Measurements from ENCODE around the gene TIAL1.
"Not testable (repeated sequence)": the region's sequence is repeated elsewhere in the genome, so short reads cannot be mapped to it uniquely, and the experiment has no call there.

TIAL1 gene

DNA sequence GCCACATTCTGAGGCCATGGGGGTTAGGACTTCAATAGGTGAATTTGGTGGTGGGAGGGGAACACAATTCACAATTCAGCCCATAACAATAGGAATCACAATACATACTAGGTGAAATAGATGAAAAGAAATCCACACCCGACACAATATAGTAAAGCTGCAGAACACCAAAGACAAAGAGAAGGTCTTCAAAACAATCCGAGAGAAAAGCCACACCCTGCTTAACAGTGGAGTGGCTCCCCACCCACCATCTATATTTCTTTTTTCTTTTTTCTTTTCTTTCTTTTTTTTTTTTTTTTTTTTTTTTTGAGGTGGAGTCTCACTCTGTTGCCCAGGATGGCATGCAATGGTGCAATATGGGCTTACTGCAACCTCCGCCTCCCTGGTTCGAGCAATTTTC is 14.7 kb upstream of the TIAL1 start:
- no peak for DNase-seq

DNA sequence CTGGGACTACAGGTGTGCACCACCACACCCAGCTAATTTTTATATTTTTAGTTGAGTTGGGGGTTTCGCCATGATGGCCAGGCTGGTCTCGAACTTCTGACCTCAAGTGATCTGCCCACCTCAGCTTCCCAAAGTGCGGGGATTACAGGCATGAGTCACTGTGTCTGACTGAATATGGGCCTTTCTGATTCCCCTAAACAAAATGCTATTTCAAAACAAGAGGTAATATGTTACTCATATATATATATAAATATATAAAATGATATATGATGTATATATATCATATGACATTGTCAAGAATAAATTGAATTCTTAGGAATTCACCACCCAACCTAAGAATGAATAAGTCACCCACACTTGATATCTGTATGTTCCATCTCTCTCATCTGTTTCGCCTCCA is 12.8 kb upstream of the TIAL1 start:
- no peak for DNase-seq

DNA sequence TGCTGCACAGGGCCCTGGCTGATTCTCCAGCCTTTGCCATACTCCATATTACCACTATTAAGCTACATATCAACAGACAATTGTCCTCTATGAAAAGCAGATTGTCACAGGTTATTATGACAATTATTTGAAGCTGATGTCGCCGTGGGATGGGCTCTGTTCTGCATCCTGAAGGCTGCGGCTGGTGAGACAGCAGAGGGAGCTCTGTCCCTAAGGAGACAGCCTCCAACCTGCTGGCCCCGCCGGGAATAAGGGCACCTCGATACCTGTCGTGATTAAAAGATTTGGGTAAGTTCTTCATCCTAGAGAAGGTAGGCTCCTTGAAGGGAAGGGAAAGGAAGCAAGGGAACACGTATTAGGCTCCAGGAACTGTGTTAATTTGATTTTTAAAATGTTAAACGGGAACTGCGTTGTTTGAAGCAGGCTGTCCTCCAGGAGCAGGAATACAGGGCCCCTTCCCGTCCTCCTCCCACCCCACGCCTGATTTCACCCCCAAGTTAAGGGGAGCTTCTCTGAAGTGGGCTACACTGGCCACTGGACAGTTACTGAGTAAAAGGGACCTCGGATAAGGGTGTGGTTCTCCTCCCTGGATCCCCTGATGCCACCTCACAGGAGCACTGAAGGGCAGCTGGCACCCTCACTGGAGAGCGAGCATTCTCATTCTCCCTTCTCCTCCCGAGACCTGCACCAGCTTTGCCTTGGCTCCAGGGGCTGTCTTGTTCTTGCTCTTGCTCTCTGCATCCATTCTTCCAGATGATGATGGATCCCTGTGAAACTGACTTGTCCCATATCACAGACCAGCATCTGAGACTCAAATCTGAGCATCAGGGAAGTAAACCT is 11.8 kb upstream of the TIAL1 start:
- no peak for DNase-seq

DNA sequence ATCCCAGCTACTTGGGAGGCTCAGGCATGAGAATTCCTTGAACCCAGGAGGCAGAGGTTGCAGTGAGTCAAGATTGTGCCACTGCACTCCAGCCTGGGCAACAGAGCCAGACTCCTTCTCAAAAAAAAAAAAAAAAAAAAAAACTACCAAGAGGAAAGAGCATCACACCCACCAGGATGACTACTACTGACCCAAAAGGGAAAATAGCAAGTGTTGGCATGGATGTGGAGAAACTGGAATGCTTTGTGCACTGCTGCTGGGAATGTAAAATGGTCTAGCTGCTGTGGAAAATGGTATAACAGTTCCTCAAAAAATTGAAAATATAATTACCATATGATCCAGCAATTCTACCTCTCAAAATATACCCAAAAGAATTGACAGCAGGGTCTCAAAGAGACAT is 7.7 kb upstream of the TIAL1 start:
- no peak for DNase-seq

DNA sequence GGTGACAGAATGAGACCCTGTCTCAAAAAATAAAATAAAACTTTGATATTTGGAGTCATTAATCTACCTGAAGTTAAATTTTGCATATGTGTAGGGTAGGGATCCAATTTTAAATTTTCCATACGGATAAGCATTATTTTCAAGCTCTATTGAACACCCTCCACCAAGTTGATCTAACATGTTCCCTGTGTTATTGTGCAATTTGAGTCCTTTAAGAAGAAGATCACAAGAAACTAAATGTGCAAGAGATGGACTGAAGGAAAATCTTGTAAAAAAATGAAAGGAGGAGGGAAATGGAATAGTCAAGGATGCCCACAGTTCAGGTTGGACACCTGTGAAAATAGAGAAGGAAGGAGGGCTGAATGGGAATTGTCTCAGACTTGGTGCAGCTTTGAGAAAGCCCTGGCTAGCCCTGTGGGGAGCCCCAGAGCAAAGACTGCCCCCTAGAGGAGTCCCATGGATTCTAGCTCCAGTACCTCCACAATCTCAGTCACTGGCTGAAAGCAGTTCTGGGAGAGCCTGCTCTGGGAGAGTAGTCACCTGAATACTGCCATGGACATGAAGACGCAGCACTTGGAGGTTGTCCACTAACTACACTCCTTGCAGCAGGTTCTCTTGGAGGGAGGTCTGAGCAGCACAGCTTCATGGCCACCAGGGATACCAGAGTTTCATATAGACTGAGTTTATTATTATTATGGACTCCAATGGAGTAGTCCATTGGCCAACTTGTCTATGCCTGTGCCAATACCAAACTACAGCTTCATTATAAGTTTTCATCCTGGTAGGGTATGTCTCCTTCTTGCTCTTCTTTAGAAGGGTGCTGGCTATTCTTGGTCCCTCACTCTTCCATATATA is 5.7 kb upstream of the TIAL1 start:
- no peak for DNase-seq

DNA sequence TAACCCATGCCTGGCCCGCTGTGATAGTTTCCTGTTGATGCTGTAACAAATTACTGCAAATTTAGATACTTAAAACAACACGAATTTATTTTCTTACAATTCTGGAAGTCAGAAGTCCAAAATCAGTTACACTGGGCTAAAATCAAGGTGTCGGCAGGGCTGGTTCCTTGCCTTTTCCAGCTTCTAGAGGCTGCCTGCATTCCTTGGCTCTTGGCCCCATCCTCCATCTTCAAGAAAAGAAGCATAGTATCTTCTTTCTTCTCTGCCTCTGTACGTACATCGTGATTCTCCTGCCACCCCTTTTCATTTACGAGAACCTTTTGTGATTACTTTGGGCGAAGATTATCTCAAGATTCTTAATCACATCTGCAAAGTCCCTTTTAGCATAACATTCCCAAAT is 1.6 kb upstream of the TIAL1 start:
- no peak for DNase-seq

DNA sequence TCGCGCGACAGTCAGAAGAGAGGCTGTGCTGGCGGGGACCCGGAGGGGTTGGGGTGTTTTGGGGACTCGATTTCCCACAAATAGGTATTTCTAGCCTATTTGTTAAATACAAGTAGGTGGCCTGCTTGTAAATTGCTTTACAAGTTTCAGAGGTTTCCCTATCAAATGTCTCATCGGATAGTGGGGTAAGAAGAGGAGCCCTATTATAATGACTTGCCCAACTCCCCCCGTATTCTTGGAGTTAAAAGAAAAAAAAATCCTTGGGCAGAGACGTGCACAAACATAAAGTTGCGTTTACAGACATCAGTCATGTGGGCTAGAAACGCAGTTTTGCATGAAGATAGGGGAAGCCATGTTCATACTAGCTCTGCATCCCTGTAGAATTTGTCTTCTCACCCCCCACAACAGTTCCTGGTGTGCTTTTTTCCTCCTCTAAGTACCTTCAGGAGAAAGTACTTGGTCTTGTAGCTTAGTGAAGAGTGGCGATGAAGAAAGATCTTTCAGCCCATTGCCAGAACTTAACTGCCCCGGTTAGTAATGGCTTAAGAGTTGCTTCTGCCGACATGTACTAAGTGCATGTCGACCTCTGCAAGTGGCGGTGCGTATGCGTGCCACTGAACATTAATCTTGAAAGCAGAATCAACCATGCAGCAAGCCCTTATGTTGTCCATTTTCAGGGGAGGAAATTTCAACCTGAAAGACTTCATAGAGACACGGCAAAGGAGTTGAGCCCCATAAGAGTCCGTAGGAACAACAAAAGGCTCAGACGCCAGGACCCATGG is 832 bp upstream of the TIAL1 start:
- DNase-seq: no peak

DNA sequence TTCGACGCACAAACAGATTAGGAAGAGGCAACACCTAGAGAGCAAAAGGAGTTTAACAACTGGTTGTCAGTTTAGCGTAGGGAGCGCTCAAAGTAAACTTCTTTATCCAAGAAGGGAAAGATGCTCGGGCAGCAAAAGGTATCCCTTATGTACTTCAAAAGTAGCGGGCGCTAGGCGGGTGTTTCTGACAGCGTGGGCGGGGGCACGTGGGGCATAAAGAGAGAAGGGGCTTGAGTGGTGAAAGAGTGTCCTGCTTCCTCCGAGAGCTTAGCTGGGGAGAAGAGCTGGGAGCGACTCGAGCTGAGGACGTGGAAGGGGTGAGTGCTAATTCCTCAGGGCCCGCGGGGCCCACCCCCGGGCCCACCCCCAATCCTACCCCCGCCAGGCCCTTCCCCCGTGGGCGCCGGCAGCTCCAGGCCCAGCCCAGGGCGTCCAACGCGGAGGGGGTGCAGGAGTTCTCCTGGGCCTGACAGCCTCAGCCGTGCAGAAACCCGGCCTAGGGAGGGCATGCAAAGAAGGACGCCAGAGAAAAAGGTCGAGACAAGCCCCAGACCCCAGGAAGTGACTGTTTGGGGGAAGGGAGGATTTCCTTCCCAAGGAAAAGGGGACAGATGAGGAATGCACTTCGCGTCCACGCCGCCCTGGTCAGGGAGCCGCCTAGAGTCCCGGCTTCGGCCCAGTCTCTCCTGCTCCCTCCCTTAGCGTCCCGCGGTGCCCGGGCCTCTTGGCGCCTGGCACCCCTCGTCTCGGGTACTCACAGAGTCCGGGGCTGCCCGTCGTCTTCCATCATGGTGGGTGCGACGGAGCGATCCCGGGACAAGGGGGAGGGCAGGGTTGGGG is 868 bp downstream of the TIAL1 start:
- peak; percentile 25 for DNase-seq

DNA sequence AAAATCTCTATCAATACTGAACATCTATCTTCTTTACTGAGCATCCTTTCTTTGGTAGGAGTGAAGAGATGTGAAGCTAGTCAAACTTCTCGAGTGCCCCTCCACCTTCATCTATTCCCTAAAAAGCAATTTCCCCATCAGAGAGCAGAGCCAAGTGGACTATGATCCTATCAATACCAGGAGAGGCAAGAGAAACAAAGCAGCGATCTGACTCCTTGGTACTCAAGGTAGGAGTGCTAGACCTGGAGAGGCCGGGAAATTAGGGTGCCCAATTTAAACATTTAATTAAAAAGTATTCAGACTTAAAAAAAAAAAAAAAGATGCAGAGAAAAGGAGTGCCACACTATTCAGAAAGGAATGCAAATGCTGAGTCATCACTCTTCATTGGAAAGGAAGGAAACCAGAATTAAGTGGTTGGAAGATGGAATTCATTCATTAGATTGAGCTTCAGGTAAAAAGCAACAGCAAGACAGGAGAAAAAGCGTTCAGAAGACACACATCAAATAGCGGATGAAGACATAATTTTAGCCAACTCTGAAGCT is 1.6 kb downstream of the TIAL1 start:
- no peak for DNase-seq

DNA sequence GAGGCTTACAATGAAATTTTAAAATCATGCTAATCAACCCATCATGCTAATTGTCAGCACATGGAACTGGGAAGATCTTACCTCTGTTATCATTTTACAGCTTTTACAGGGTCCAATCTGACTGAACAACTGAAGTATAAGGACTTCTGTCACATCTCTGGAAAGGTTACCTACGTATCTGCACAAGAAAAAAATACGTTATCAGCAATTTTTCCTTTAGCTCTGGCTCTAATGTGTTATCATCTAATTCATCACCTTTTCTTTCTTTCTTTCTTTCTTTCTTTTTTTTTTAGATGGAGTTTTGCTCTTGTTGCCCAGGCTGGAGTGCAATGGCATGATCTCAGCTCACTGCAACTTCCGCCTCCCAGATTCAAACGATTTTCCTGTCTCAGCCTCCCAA is 8.7 kb downstream of the TIAL1 start:
- DNase-seq: no peak

DNA sequence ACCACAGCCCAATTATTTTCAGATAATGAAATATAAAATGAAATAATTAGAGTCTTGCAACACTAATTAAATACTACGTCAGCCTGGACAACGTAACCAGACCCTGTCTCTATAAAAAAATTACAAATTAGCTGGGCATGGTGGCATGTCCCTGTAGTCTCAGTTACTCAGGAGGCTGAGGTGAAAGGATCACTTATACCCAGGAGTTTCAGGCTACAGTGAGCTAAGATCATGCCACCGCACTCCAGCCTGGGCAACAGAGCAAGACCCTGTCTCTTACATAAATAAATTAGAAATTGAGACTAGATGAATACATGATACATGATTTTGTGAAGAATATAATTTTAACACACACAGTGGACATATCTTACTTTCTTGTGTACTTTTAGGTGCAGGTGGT is 18.4 kb downstream of the TIAL1 start:
- no peak for DNase-seq

DNA sequence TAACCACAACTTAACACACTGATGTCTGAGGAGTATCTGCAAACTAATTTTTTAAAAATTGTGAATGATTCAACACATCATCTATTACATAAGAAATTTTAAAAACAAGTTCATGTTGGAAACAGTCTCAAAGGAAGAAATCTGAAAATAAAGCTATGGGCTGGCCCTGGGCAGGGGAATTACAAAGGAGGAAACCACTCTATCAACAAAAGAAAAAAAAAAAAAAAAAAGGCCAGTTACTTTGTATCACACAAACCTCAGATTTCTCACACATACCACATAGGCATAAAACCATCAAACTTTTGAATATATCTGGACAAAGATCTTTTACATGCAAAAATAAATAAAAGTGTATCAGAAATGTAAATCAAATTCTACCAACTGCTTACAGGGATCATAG is 20.8 kb downstream of the TIAL1 start:
- DNase-seq: no peak

DNA sequence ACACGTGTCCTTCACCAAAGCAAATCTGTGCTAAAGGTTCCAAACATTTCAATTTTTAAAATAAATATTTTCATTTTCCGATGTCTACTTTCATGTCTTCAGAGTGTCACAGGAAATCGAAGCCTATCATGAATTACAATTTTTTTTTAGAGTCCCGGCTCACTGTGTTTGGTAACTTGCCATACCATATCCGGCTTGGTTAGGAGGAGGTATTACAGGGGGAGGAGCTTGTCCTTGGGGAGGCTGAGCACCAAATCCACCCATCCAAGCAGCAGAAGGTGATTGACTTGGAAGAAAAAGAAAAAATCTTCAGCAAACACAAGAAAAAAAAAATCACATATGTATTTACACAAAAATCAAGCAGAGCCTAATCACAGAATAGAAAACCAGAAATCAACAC is 21.3 kb downstream of the TIAL1 start:
- no peak for DNase-seq

DNA sequence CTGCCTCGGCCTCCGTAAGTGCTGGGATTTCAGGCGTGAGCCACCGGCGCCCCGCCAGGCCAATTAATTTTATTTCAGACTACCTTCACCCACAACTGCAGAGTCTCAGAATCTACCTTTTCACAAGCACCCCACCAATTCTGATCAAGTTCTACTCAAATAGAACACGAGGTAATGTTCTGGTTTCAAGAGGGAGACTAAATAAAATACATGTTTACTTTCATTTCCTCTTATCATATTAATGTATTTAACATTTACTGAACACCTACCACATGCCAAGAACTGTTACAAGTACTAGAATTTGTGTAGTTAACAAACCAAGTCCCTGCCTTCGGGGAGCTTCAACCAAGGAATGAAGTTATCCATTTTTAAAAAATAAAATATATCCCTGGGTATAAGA is 28.8 kb downstream of the TIAL1 start:
- no peak for DNase-seq

DNA sequence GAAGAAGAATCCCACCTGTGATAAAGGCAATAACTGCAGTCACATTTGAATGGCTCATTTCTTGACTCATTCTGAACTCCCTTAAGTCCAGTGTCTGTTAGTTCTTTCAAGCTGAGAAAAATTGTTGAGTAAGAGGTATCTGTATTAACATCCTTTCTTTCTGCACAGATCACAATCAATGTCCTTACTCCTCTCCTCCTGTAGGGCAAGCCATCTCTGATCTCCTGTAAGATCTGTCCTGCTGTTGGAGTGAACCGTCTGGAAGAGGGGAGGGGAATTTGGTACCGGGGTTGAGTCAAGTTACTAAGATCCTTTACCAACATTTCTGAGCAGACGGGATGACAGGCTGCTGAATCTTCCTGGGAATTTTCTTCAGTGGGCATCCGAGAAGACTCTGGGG is 34.7 kb downstream of the TIAL1 start:
- DNase-seq: no peak

DNA sequence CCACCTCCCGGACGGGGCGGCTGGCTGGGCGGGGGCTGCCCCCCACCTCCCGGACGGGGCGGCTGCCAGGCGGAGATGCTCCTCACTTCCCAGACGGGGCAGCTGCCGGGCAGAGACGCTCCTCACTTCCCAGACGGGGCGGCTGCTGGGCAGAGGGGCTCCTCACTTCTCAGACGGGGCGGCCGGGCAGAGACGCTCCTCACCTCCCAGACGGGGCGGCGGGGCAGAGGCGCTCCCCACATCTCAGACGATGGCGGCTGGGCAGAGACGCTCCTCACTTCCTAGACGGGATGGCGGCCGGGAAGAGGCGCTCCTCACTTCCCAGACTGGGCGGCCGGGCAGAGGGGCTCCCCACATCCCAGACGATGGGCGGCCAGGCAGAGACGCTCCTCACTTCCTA is 37.3 kb downstream of the TIAL1 start:
- DNase-seq: not testable (repeated sequence)

DNA sequence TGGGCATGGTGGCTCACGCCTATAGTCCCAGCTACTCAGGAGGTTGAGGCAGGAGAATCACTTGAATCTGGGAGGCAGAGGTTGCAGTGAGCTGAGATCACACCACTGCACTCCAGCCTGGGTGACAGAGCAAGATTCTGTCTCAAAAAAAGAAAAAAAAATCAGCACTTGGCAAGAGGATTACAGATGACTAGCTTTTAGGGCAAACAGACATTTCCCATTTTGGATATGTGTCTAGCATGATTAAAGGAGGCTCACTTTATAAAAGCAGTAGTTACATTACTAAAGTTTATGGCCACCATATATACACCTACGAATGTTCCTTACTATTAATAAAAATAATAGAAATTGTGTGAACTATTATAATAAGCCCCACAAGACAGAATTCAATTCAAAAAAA is 40.7 kb downstream of the TIAL1 start:
- DNase-seq: not testable (repeated sequence)

DNA sequence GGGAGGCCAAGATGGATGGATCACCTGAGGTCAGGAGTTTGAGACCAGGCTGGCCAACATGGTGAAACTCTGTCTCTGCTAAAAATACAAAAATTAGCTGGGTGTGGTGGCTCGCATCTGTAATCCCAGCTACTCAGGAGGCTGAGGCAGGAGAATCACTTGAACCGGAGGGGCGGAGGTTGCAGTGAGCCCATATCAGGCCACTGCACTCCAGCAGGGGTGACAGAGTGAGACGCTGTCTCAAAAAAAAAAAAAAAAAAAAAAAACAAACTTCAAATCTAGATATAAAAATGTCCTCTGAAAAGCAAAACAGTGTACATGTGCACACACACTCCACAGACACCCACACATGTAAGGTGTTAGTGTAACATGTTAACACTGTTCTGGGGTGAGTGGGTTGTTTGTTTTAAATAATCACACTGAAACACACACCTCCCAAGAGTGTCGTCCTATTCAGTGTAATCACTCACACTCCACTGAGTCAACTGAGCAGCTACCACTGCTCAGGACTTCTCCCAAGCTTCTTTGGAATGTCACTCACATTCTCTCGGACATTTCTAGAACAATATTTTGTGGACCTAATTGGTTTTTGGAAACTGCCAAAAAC is 41.5 kb downstream of the TIAL1 start:
- no peak for DNase-seq

DNA sequence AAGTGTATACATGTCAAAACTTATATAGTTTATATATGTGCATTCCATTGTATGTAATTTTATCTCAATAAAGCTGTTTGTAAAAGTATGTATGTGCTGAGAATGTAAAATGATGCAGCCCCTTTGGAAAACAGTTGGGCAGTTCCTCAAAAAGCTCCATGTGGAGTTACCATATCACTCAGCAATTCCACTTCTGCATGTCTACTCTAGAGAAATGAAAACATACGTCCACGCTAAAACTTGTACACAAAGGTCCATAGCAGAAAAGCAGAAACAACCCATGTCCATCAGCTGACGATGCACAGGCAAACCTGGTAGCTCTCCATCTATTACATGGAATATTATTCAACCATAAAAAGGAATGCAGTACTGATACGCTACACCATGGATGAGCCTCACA is 45.9 kb downstream of the TIAL1 start:
- DNase-seq: no peak

DNA sequence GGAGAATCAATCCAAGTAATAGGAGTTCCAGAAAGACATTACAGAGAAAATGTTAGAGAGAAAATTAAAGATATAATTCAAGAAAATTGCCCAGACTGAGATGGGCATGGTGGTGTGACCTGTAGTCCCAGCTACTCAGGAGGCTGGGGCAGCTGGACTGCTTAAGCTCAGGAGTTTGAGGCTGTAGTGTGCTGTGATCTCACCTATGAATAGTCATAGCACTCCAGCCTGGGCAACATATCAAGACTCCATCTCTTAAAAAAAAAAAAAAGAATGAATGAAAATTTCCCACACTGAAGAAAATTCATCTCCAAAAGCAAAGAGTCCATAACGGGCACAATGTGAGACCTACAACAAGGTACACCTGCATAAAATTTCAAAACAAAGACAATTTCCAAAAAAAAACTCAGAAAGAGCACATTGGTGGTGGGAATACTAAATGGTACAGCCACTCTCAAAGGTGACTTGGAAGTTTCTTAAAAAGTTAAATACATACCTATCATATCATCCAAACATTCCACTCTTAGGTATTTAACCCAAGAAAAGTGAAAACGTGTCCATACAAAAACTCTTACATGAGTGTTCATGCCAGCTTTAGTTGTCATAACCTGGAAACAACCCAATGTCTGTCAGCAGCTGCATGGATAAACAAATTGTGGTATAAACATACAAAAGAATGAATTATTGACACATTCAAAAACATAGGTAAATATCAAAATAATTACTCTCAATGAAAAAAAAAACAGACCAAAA is 47.3 kb downstream of the TIAL1 start:
- no peak for DNase-seq

DNA sequence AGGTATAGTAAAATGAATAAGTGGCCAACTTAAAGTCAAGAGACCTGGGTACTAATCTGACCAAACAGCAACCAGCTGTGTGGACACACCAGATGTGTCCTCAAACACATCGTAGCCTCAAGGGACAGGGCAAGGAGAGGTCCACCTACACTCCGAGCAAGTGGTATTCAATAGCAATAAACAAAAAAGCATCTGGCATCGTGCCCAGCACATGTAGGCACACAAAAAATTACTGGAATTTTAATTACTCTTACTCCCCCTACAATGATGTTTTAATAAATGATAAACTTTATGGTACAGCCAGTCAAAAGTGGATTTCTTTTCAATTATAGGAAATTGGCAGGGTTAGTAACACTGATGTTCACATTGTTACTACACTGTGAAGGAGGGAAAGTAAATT is 50.8 kb downstream of the TIAL1 start:
- no peak for DNase-seq

Data from GOT3 (cell line).